Measurements from ENCODE around the gene DNAJB2. TPM values are rescaled to one million over a fixed set of nuclear protein-coding genes. Genes with fewer than 3 reads are reported as not detected.
A peak's percentile ranks its signal among the peaks of the same experiment; 100 is the strongest.

DNAJB2 gene
- total RNA-seq, 1 experiment from 2014 or later = 66.2 TPM

GRCh38 chr2:219252900-219253752 lies 26.0 kb upstream of the DNAJB2 start, which contains the start of gene TUBA4B:
Gene TUBA4B, plus strand, starts transcription at chr2:219253243. Its CDS starts 165 bp downstream, at chr2:219253408.
- TF ChIP-seq REST (IDR thresholded peaks at IDR 0.05; ENCODE audit: insufficient read depth in 1 of 2, low read depth in 2 of 2, low read length in 1 of 2) (no peak), CTCF (IDR thresholded peaks at IDR 0.05) (no peak), SIN3A (IDR thresholded peaks at IDR 0.05; ENCODE audit: borderline replicate concordance, insufficient read depth, low read depth, low read length) (no peak), POLR2AphosphoS5 (IDR thresholded peaks at IDR 0.05; ENCODE audit: low read depth, low read length) (no peak), TCF7L2 (IDR thresholded peaks at IDR 0.05; ENCODE audit: low read depth, low read length) (no peak)
- Histone ChIP-seq H3K9me3 (ENCODE audit: control insufficient read depth, insufficient read depth, low read depth, low read length) (no peaks in the 10 kb centered on the region), H3K4me3 (ENCODE audit: low read depth in 2 of 2, low read length in 2 of 2) (peak within 1 kb of the TSS; percentile 49 to 68), H3K27me3 (ENCODE audit: control insufficient read depth, insufficient read depth, low read length) (peaks cover 8% of the 10 kb centered on the region), H3K27ac (ENCODE audit: low read length) (no peak within 1 kb of the TSS), H3K4me1 (ENCODE audit: control insufficient read depth, insufficient read depth, low read length) (peaks cover 34% of the 10 kb centered on the region), H3K36me3 (ENCODE audit: control insufficient read depth, insufficient read depth, low read length) (no peaks in the 10 kb centered on the region; the same call in 1 of the 2 replicates)
- ChIA-PET POLR2A (interaction anchor here (0.6 kb wide), 1 partner anchor 21 kb away, joined by 5 read pairs; no protein-coding TSS in a partner anchor), CTCF (interaction anchor here (0.6 to 1.0 kb wide), 4 partner anchors 9 to 273 kb away, joined by 4 to 14 read pairs (median 6); no protein-coding TSS in a partner anchor)
- no TSS peak for BruUV-seq (replicated peaks)
- DNase-seq (ENCODE audit: low read depth, low spot score) (no peak), ATAC-seq (peak; percentile 47)
- intact Hi-C loops (cut with micrococcal nuclease; ENCODE audit: unreplicated experiment) (no loop called here), in situ Hi-C loops (cut with HindIII; ENCODE audit: low pct_unique_long_range_greater_than_20kb, low sequenced_read_pairs) (no loop called here)

- in situ Hi-C loops (cut with HindIII; ENCODE audit: low pct_unique_long_range_greater_than_20kb, low sequenced_read_pairs) = no loop called here
- Histone ChIP-seq H3K36me3 (ENCODE audit: control insufficient read depth, insufficient read depth, low read length) (no peaks in the 10 kb centered on the region; the same call in 1 of the 2 replicates), H3K4me1 (ENCODE audit: control insufficient read depth, insufficient read depth, low read length) (peaks cover 25% of the 10 kb centered on the region), H3K27me3 (ENCODE audit: control insufficient read depth, insufficient read depth, low read length) (peaks cover 8% of the 10 kb centered on the region), H3K4me3 (ENCODE audit: low read depth in 2 of 2, low read length in 2 of 2) (peak within 1 kb of the TSS; percentile 49 to 68), H3K27ac (ENCODE audit: low read length) (no peak within 1 kb of the TSS), H3K9me3 (ENCODE audit: control insufficient read depth, insufficient read depth, low read depth, low read length) (no peaks in the 10 kb centered on the region)
- TF ChIP-seq POLR2AphosphoS5 (IDR thresholded peaks at IDR 0.05; ENCODE audit: low read depth, low read length) (no peak), CTCF (IDR thresholded peaks at IDR 0.05) (no peak), REST (IDR thresholded peaks at IDR 0.05; ENCODE audit: insufficient read depth in 1 of 2, low read depth in 2 of 2, low read length in 1 of 2) (no peak), SIN3A (IDR thresholded peaks at IDR 0.05; ENCODE audit: borderline replicate concordance, insufficient read depth, low read depth, low read length) (0 out of 2 replicates have a peak, but pooled peaks have one; percentile 56), TCF7L2 (IDR thresholded peaks at IDR 0.05; ENCODE audit: low read depth, low read length) (no peak)
- ChIA-PET CTCF (interaction anchor here (0.6 kb wide), 2 partner anchors 9 to 112 kb away, joined by 4 read pairs; no protein-coding TSS in a partner anchor), POLR2A (interaction anchor here (1.5 kb wide), 1 partner anchor 9 kb away, joined by 3 read pairs; no protein-coding TSS in a partner anchor)
- BruUV-seq (replicated peaks) = no TSS peak
- ATAC-seq = peak; percentile 86
- intact Hi-C loops (cut with micrococcal nuclease; ENCODE audit: unreplicated experiment) = no loop called here
- DNase-seq (ENCODE audit: low read depth, low spot score) = no peak
Measured at GRCh38 chr2:219253753-219254589, 25.2 kb upstream of the DNAJB2 start, which contains the start of gene TUBA4A. Gene TUBA4A, minus strand, starts transcription at chr2:219253918. Its CDS starts 60 bp downstream, at chr2:219253858.

All from Panc1 (cell line).